H1 (cell line): Measurements from ENCODE around the gene C1orf21. TPM values are rescaled to one million over a fixed set of nuclear protein-coding genes. Genes with fewer than 3 reads are reported as not detected.
A peak's percentile ranks its signal among the peaks of the same experiment; 100 is the strongest.

Source experiments
- CTCF ChIA-PET: fragments of 300-600 bp; sonication (Branson Sonifier 250); formaldehyde crosslinking; loops from one replicate; lab custom pipeline; 2021; ENCODE audit not compliant: partially characterized antibody; lab: Charles Lee
- POLR2A ChIA-PET: fragments of 300-600 bp; sonication (Branson Sonifier 250); formaldehyde crosslinking; loops from one replicate; lab custom pipeline; 2021; ENCODE audit warnings: inconsistent platforms; ENCODE audit not compliant: partially characterized antibody; lab: Charles Lee
- DNase-seq, 2 experiments: peaks; one replicate each; pipeline versions ENCODE4 v3.0.0 to v3.0.0-alpha.2; 2010 to 2022; ENCODE audit warnings: low spot score in 2 of 2, low read depth in 1 of 2, mixed read lengths in 1 of 2
- FAIRE-seq: peaks from 2 replicates; lab custom pipeline; 2011; peaks lifted over from hg19 to GRCh38; lab: Jason Lieb, UNC
- H2AFZ ChIP-seq: 2 replicates; pipeline ENCODE4 v1.8.1; 2012; ENCODE audit warnings: low read length, inconsistent platforms
- H2AK5ac ChIP-seq: 2 replicates; pipeline ENCODE4 v1.6.1; 2013; ENCODE audit warnings: low read depth, low read length
- H2BK120ac ChIP-seq: replicated peaks from 2 replicates; pipeline ENCODE3; 2013; ENCODE audit warnings: low read depth, low read length, inconsistent platforms
- H2BK12ac ChIP-seq: 2 replicates; pipeline ENCODE4 v1.6.1; 2013; ENCODE audit warnings: low read depth, low read length
- H2BK15ac ChIP-seq: 2 replicates; pipeline ENCODE4 v1.6.1; 2013; ENCODE audit warnings: low read length
- H2BK20ac ChIP-seq: 2 replicates; pipeline ENCODE4 v1.6.1; 2013; ENCODE audit warnings: low read length
- H2BK5ac ChIP-seq: 2 replicates; pipeline ENCODE4 v1.6.1; 2013; ENCODE audit warnings: low read depth, low read length
- H3K14ac ChIP-seq: 2 replicates; pipeline ENCODE4 v1.6.1; 2013; ENCODE audit warnings: inconsistent platforms; ENCODE audit not compliant: insufficient read length
- H3K18ac ChIP-seq: 2 replicates; pipeline ENCODE4 v1.6.1; 2013; ENCODE audit warnings: low read length; ENCODE audit errors: extremely low read depth
- H3K23ac ChIP-seq: 2 replicates; pipeline ENCODE4 v1.6.1; 2013; ENCODE audit warnings: inconsistent platforms; ENCODE audit not compliant: insufficient read length
- H3K23me2 ChIP-seq: 2 replicates; pipeline ENCODE4 v1.6.1; 2013; ENCODE audit warnings: low read depth, low read length
- H3K27ac ChIP-seq: 2 replicates; pipeline ENCODE4 v1.6.1; 2011; ENCODE audit warnings: low read depth, low read length, inconsistent platforms
- H3K27me3 ChIP-seq, 4 experiments: replicated peaks in 1 of 4; 1 replicate in 1 of 4; 2 replicates in 3 of 4; pipeline versions ENCODE4 v1.6.1 to v1.8.1; 2011 to 2013; ENCODE audit warnings: low read length in 3 of 4, mild to moderate bottlenecking in 3 of 4, inconsistent platforms in 2 of 4, mixed read lengths in 2 of 4, moderate library complexity in 1 of 4; ENCODE audit not compliant: control insufficient read depth in 3 of 4, insufficient read depth in 3 of 4; ENCODE audit errors: extremely low read depth in 1 of 4
- H3K36me3 ChIP-seq, 4 experiments: 2 replicates each; pipeline versions ENCODE4 v1.6.1 to v1.8.1; 2011 to 2013; ENCODE audit warnings: mild to moderate bottlenecking in 4 of 4, low read length in 3 of 4, moderate library complexity in 2 of 4, control low read depth in 1 of 4, inconsistent platforms in 1 of 4; ENCODE audit not compliant: insufficient read depth in 4 of 4, control insufficient read depth in 2 of 4
- H3K4ac ChIP-seq: replicated peaks from 2 replicates; pipeline ENCODE3; 2013; ENCODE audit warnings: low read length, low read depth, mixed read lengths, inconsistent platforms; ENCODE audit not compliant: insufficient read length
- H3K4me1 ChIP-seq, 4 experiments: replicated peaks in 1 of 4; 1 replicate in 1 of 4; 2 replicates in 3 of 4; pipeline versions ENCODE4 v1.6.1 to v1.8.1; 2011 to 2013; ENCODE audit warnings: low read length in 3 of 4, inconsistent platforms in 2 of 4, mixed read lengths in 1 of 4; ENCODE audit not compliant: insufficient read depth in 4 of 4, control insufficient read depth in 3 of 4
- H3K4me2 ChIP-seq, 2 experiments: 2 replicates each; pipeline versions ENCODE4 v1.6.1 to v1.8.1; 2011 to 2013; ENCODE audit warnings: low read depth in 2 of 2, low read length in 2 of 2, control low read depth in 1 of 2, inconsistent platforms in 1 of 2, mild to moderate bottlenecking in 1 of 2; ENCODE audit not compliant: insufficient read depth in 1 of 2
- H3K4me3 ChIP-seq, 4 experiments: fragments of 200-600, 300-600 bp in 1 of 4; sonication (generic), shearing (Covaris generic), sonication (Bioruptor Twin) in 1 of 4; 2 replicates each; pipeline versions ENCODE4 v1.5.1 to v1.8.1; 2011 to 2016; ENCODE audit warnings: low read length in 4 of 4, low read depth in 3 of 4, control low read depth in 2 of 4, inconsistent platforms in 2 of 4, mild to moderate bottlenecking in 2 of 4, mixed read lengths in 1 of 4, moderate library complexity in 1 of 4; ENCODE audit not compliant: insufficient read depth in 2 of 4; ENCODE audit errors: extremely low read depth in 1 of 4
- H3K56ac ChIP-seq: replicated peaks from 2 replicates; pipeline ENCODE3; 2013; ENCODE audit warnings: low read depth, mild to moderate bottlenecking, mixed read lengths, low read length, inconsistent platforms; ENCODE audit not compliant: insufficient read length
- H3K79me1 ChIP-seq: 2 replicates; pipeline ENCODE4 v1.6.1; 2013; ENCODE audit warnings: low read depth, low read length, control low read depth
- H3K79me2 ChIP-seq, 2 experiments: 2 replicates each; pipeline versions ENCODE4 v1.6.1 to v1.8.1; 2012 to 2013; ENCODE audit warnings: low read length in 2 of 2, mild to moderate bottlenecking in 2 of 2, inconsistent platforms in 1 of 2; ENCODE audit not compliant: insufficient read depth in 2 of 2, control insufficient read depth in 1 of 2
- H3K9ac ChIP-seq, 4 experiments: replicated peaks in 1 of 4; 1 replicate in 1 of 4; 2 replicates in 3 of 4; pipeline versions ENCODE4 v1.6.1 to v1.8.1; 2011 to 2013; ENCODE audit warnings: low read depth in 3 of 4, low read length in 3 of 4, control low read depth in 2 of 4, mild to moderate bottlenecking in 2 of 4, moderate library complexity in 2 of 4, inconsistent platforms in 1 of 4; ENCODE audit errors: extremely low read depth in 1 of 4
- H3K9me3 ChIP-seq, 2 experiments: 2 replicates each; pipeline versions ENCODE4 v1.6.1 to v1.8.1; 2012 to 2013; ENCODE audit warnings: mild to moderate bottlenecking in 2 of 2, moderate library complexity in 2 of 2, control low read depth in 1 of 2, inconsistent platforms in 1 of 2, low read depth in 1 of 2, low read length in 1 of 2, mixed read lengths in 1 of 2; ENCODE audit not compliant: insufficient read depth in 2 of 2
- H4K20me1 ChIP-seq, 2 experiments: replicated peaks in 1 of 2; 2 replicates each; pipeline versions ENCODE3 to v1.8.1; 2011 to 2013; ENCODE audit warnings: inconsistent platforms in 2 of 2, low read length in 2 of 2, mild to moderate bottlenecking in 1 of 2; ENCODE audit not compliant: insufficient read depth in 2 of 2, control insufficient read depth in 1 of 2
- H4K5ac ChIP-seq: 2 replicates; pipeline ENCODE4 v1.6.1; 2013; ENCODE audit warnings: low read length, low read depth, mixed read lengths, inconsistent platforms; ENCODE audit not compliant: insufficient read length
- H4K8ac ChIP-seq: 2 replicates; pipeline ENCODE4 v1.8.0; 2013; ENCODE audit warnings: mild to moderate bottlenecking, moderate library complexity, low read length, inconsistent platforms; ENCODE audit not compliant: insufficient read depth; ENCODE audit errors: extremely low read depth
- H4K91ac ChIP-seq: replicated peaks from 2 replicates; pipeline ENCODE3; 2013; ENCODE audit warnings: low read length, mixed read lengths, inconsistent platforms; ENCODE audit not compliant: insufficient read length
- BCL11A ChIP-seq, 2 experiments: IDR thresholded peaks; one replicate each; pipeline ENCODE4 v1.6.1; 2011; ENCODE audit warnings: low read depth in 2 of 2, low read length in 2 of 2, mild to moderate bottlenecking in 2 of 2
- CEBPB ChIP-seq: IDR thresholded peaks from 2 replicates; pipeline ENCODE4 v1.6.1; 2012; ENCODE audit warnings: low read depth, low read length
- JUN ChIP-seq: IDR thresholded peaks from 2 replicates; pipeline ENCODE4 v1.6.1; 2011; ENCODE audit warnings: low read depth, mild to moderate bottlenecking, improper control_type of control experiment, low read length
- KDM5A ChIP-seq: fragments of 200-600 bp; IDR thresholded peaks from 2 replicates; pipeline ENCODE4 v1.7.1; 2012; ENCODE audit warnings: mild to moderate bottlenecking, low read length, inconsistent platforms, mixed read lengths
- WGBS, 2 experiments: shearing (Covaris generic) in 1 of 2; methylation state at CpG; one replicate each; pipeline versions ENCODE4 v1.1.6 to v1.1.7; 2013 to 2015; ENCODE audit warnings: low lambda C conversion rate in 2 of 2, mixed read lengths in 2 of 2, inconsistent platforms in 1 of 2, low coverage in 1 of 2, missing lambda C conversion rate in 1 of 2; ENCODE audit not compliant: insufficient replicate concordance in 2 of 2, insufficient coverage in 1 of 2, insufficient read length in 1 of 2; ENCODE audit errors: extremely low coverage in 1 of 2, missing lambda C conversion rate in 1 of 2; 5-methylcytosine and 5-hydroxymethylcytosine counted together
- polyA plus RNA-seq, 7 experiments: library from polyadenylated mRNA; depleted of rRNA in 3 of 7; stranded (reverse) in 5 of 7; unstranded in 2 of 7; fragments of >200 nt in 5 of 7; fragments of 200-250 nt in 2 of 7; gene quantifications; 1 replicate in 5 of 7; 2 replicates in 1 of 7; 4 replicates in 1 of 7; pipeline versions ENCODE4 v1.2.1 to v1.2.3, GENCODE V29; 2011 to 2013; ENCODE audit warnings: missing spikeins in 2 of 7, mixed read lengths in 2 of 7
- total RNA-seq: library from RNA; stranded (reverse); fragmentation: NEBNext Ultra II Directional; extraction: Animal tissue kit (Norgen Biotek cat#: 25700); gene quantifications from 2 replicates; pipeline ENCODE4 v1.2.1, GENCODE V29; 2021
- TF ChIP-seq, protein P1 (sequence below): IDR thresholded peaks from 2 replicates; pipeline ENCODE4 v1.6.1; 2012; ENCODE audit warnings: inconsistent platforms

Gene C1orf21
- total and polyA plus RNA-seq, 2 of the 8 experiments (the other 6 are each of a cell fraction or from before 2014, with no cell fraction given): 16.6 to 51.0 TPM

DNA sequence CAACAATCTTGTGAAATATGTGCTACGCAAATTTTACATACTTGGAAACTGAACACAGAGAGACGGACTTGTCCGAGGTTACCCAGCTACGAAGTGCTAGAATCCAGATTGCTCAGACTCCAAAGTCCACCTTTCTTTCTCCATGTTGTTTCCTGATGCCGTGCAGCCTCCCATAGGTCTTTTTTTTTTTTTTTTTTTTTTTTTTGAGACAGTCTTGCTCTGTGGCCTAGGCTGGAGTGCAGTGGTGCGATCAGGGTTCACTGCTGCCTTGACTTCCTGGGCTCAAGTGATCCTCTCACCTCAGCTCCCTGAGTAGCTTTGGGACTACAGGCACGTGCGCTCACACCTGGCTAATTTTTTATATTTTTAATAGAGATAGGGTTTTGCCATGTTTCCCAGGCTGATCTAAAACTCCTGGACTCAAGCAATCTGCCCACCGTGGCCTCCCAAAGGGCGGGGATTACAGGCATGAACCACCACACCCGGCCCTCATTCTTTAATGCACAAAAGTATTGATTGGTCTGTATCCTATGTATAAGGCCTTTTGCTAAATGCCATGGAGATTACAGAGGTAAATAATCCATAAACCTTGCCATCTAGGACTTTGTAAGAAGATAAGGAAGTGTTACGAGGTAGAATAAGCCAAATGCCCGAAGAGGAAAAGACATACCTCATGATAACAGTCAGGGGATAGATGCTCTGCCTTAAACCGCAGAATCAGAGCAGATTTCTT lies 92.8 kb downstream of the C1orf21 start:
- peaks cover 0 to 33% of the 10 kb centered on the region in 2 experiments; a peak in 3 of 4 replicates for H3K79me2 ChIP-seq
- no peak overlapping the region for H4K5ac ChIP-seq
- no peak overlapping the region for H2AFZ ChIP-seq
- H2BK15ac ChIP-seq: no peak overlapping the region
- no peak overlapping the region for H3K14ac ChIP-seq
- H3K18ac ChIP-seq: no peak overlapping the region
- no peaks in the 10 kb centered on the region for H4K20me1 ChIP-seq
- WGBS, 2 experiments: 88% methylated on average over 13 of the region's 14 CpGs; no CpG with 5 or more reads in 1 of the 2 experiments
- no peak overlapping the region for H3K9ac ChIP-seq
- H3K79me1 ChIP-seq: no peaks in the 10 kb centered on the region; the same call in 1 of the 2 replicates
- no peak overlapping the region for H2BK120ac ChIP-seq
- no peaks in the 10 kb centered on the region; the same call in 1 of the 2 replicates for H3K23me2 ChIP-seq
- H4K8ac ChIP-seq: no peak overlapping the region
- ChIA-PET POLR2A (no interaction called here), CTCF (interaction anchor here (0.9 to 1.7 kb wide), 4 partner anchors 9 to 186 kb away, joined by 3 to 4 read pairs (median 4); no protein-coding TSS in a partner anchor)
- peaks cover 0 to 21% (median 0%) of the 10 kb centered on the region in 4 experiments; a peak in 3 of 8 replicates for H3K36me3 ChIP-seq
- no peak overlapping the region for H4K91ac ChIP-seq
- DNase-seq (no peak), FAIRE-seq (no peak)
- no peaks in the 10 kb centered on the region for H3K27me3 ChIP-seq
- H3K4me1 ChIP-seq: peaks cover 4 to 10% (median 6%) of the 10 kb centered on the region in 4 experiments; a peak in 4 of 7 replicates
- H2BK20ac ChIP-seq: peak overlapping the region; percentile 76; the same call in 1 of the 2 replicates
- H3K4ac ChIP-seq: no peak overlapping the region
- no peak overlapping the region for H3K56ac ChIP-seq
- no peak overlapping the region for H3K4me3 ChIP-seq
- H2AK5ac ChIP-seq: no peak overlapping the region
- no peak overlapping the region for H2BK12ac ChIP-seq
- peak overlapping the region in 1 of 2 experiments; percentile 20; a peak in 1 of 4 replicates for H3K4me2 ChIP-seq
- no peak overlapping the region for H3K23ac ChIP-seq
- no peaks in the 10 kb centered on the region for H3K9me3 ChIP-seq
- no peak overlapping the region for H2BK5ac ChIP-seq
- H3K27ac ChIP-seq: no peak overlapping the region
- TF ChIP-seq JUN (no peak), CEBPB (no peak), BCL11A (IDR thresholded peaks at IDR 0.05; ENCODE audit: low read depth in 2 of 2, low read length in 2 of 2) (no peak), KDM5A (no peak)
- TF ChIP-seq, protein P1, sequence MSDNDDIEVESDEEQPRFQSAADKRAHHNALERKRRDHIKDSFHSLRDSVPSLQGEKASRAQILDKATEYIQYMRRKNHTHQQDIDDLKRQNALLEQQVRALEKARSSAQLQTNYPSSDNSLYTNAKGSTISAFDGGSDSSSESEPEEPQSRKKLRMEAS: no peak
